WTC11 (cell line): ENCODE data around the gene CDK18. TPM values are rescaled to one million over a fixed set of nuclear protein-coding genes. Genes with fewer than 3 reads are reported as not detected.

ENCODE experiments used
- ATAC-seq: fragments of 200-7000 bp; cut with Tn5 transposase; 2 replicates; pipeline ENCODE4 v1.10.0; 2021; ENCODE audit warnings: mild to moderate bottlenecking, moderate library complexity
- CTCF ChIA-PET: fragments of 300-600 bp; sonication (Branson Sonifier 250); formaldehyde crosslinking; loops from one replicate; lab custom pipeline; 2021; ENCODE audit warnings: antibody characterized with exemption; lab: Charles Lee
- POLR2A ChIA-PET: fragments of 350-600 bp; sonication (Branson Sonifier 250); formaldehyde crosslinking; loops from one replicate; lab custom pipeline; 2021; ENCODE audit warnings: antibody characterized with exemption; lab: Charles Lee
- DNase-seq: peaks from one replicate; pipeline ENCODE4 v3.0.0; 2021; ENCODE audit warnings: low spot score
- H3K27ac Mint-ChIP-seq: 2 replicates; pipeline ENCODE4 v1.8.0; 2021; ENCODE audit warnings: mixed read lengths
- H3K27me3 Mint-ChIP-seq: 2 replicates; pipeline ENCODE4 v1.8.0; 2021; ENCODE audit warnings: low read depth, mild to moderate bottlenecking, moderate library complexity, mixed read lengths
- H3K36me3 Mint-ChIP-seq: 2 replicates; pipeline ENCODE4 v1.8.0; 2021; ENCODE audit warnings: mixed read lengths
- H3K4me1 Mint-ChIP-seq: 2 replicates; pipeline ENCODE4 v1.8.0; 2022; ENCODE audit warnings: mixed read lengths
- H3K4me3 Mint-ChIP-seq: 2 replicates; pipeline ENCODE4 v1.8.0; 2021; ENCODE audit warnings: mild to moderate bottlenecking, moderate library complexity, mixed read lengths
- H3K9me3 Mint-ChIP-seq: 2 replicates; pipeline ENCODE4 v1.8.0; 2021; ENCODE audit warnings: mixed read lengths
- AR ChIP-seq: fragments of 250-450 bp; sonication (Bioruptor Pico); IDR thresholded peaks from 2 replicates; pipeline ENCODE4 v1.9.0; 2021; ENCODE audit warnings: mild to moderate bottlenecking
- CREB1 ChIP-seq: sonication (generic); formaldehyde crosslinking; IDR thresholded peaks from 2 replicates; pipeline ENCODE4 v1.8.0; 2023; ENCODE audit warnings: mild to moderate bottlenecking, missing genetic modification reagents
- CREM ChIP-seq: sonication (generic); formaldehyde crosslinking; IDR thresholded peaks from 2 replicates; pipeline ENCODE4 v1.8.1; 2022; ENCODE audit warnings: mild to moderate bottlenecking, missing genetic modification reagents, moderate library complexity
- E2F4 ChIP-seq: sonication (generic); formaldehyde crosslinking; IDR thresholded peaks from 2 replicates; pipeline ENCODE4 v1.8.1; 2022; ENCODE audit warnings: low read depth, mild to moderate bottlenecking, moderate library complexity, missing genetic modification reagents, borderline replicate concordance
- E2F5 ChIP-seq: sonication (generic); formaldehyde crosslinking; IDR thresholded peaks from 2 replicates; pipeline ENCODE4 v1.8.1; 2022; ENCODE audit warnings: mild to moderate bottlenecking, moderate library complexity, missing genetic modification reagents
- MAX ChIP-seq: sonication (generic); formaldehyde crosslinking; IDR thresholded peaks from 2 replicates; pipeline ENCODE4 v1.8.0; 2022; ENCODE audit warnings: mild to moderate bottlenecking, missing genetic modification reagents
- MXD4 ChIP-seq: fragments of 250-450 bp; sonication (Bioruptor Pico); IDR thresholded peaks from 2 replicates; pipeline ENCODE4 v1.8.0; 2021; ENCODE audit warnings: mild to moderate bottlenecking, moderate library complexity, borderline replicate concordance
- NR3C1 ChIP-seq: sonication (generic); formaldehyde crosslinking; conservative IDR thresholded peaks from 2 replicates; pipeline ENCODE4 v1.8.1; 2023; ENCODE audit warnings: low read depth, mild to moderate bottlenecking, missing genetic modification reagents
- PRDM15 ChIP-seq: sonication (generic); formaldehyde crosslinking; IDR thresholded peaks from 2 replicates; pipeline ENCODE4 v1.8.0; 2022; ENCODE audit warnings: missing genetic modification reagents
- PRRX2 ChIP-seq: fragments of 250-450 bp; sonication (Bioruptor Pico); IDR thresholded peaks from 2 replicates; pipeline ENCODE4 v1.8.0; 2021; ENCODE audit warnings: mild to moderate bottlenecking
- SMAD4 ChIP-seq: sonication (generic); formaldehyde crosslinking; IDR thresholded peaks from 2 replicates; pipeline ENCODE4 v1.8.0; 2022; ENCODE audit warnings: mild to moderate bottlenecking, missing genetic modification reagents
- SOX15 ChIP-seq: fragments of 250-450 bp; sonication (Bioruptor Pico); IDR thresholded peaks from 2 replicates; pipeline ENCODE4 v1.9.0; 2021; ENCODE audit warnings: mild to moderate bottlenecking
- TEAD1 ChIP-seq: sonication (generic); formaldehyde crosslinking; IDR thresholded peaks from 2 replicates; pipeline ENCODE4 v1.8.0; 2022; ENCODE audit warnings: mild to moderate bottlenecking, missing genetic modification reagents
- ZNF138 ChIP-seq: sonication (generic); formaldehyde crosslinking; conservative IDR thresholded peaks from 2 replicates; pipeline ENCODE4 v1.8.1; 2022; ENCODE audit warnings: mild to moderate bottlenecking, moderate library complexity, missing genetic modification reagents
- ZNF396 ChIP-seq: fragments of 250-450 bp; sonication (Bioruptor Pico); IDR thresholded peaks from 2 replicates; pipeline ENCODE4 v1.8.0; 2021; ENCODE audit warnings: mild to moderate bottlenecking, moderate library complexity, borderline replicate concordance
- ZNF416 ChIP-seq: fragments of 250-450 bp; sonication (Bioruptor Pico); IDR thresholded peaks from 2 replicates; pipeline ENCODE4 v1.9.0; 2021; ENCODE audit warnings: mild to moderate bottlenecking, inconsistent platforms
- ZNF425 ChIP-seq: fragments of 250-450 bp; sonication (Bioruptor Pico); conservative IDR thresholded peaks from 2 replicates; pipeline ENCODE4 v1.9.0; 2021; ENCODE audit warnings: mild to moderate bottlenecking
- ZNF671 ChIP-seq: fragments of 250-450 bp; sonication (Bioruptor Pico); IDR thresholded peaks from 2 replicates; pipeline ENCODE4 v1.8.0; 2021; ENCODE audit warnings: mild to moderate bottlenecking
- total RNA-seq: library from RNA; stranded (reverse); gene quantifications from 3 replicates; pipeline ENCODE4 v1.2.3, GENCODE V29; 2021

Gene CDK18
- total RNA-seq, 1 experiment from 2014 or later: 71.9 TPM

GRCh38 chr1:205578780-205579571, 74.5 kb downstream of the CDK18 start:
- TF ChIP-seq ZNF396: no peak
- no peak for TF ChIP-seq SMAD4 (CRISPR knock-in tag)
- TF ChIP-seq ZNF425 (CRISPR knock-in tag): no peak
- no peak for TF ChIP-seq ZNF671
- TF ChIP-seq TEAD1: no peak
- TF ChIP-seq NR3C1: no peak
- no peak for TF ChIP-seq CREB1
- no peak for TF ChIP-seq ZNF138 (CRISPR knock-in tag)
- TF ChIP-seq PRDM15: no peak
- no peak for TF ChIP-seq PRRX2 (CRISPR knock-in tag)
- no peak for TF ChIP-seq ZNF416 (CRISPR knock-in tag)
- TF ChIP-seq MXD4 (CRISPR knock-in tag): no peak
- TF ChIP-seq SOX15 (CRISPR knock-in tag): no peak
- no peak for TF ChIP-seq MAX (CRISPR knock-in tag)
- no peak for TF ChIP-seq CREM (CRISPR knock-in tag)
- no peak for TF ChIP-seq AR
- no peak for TF ChIP-seq E2F5
- no peak for TF ChIP-seq E2F4 (CRISPR knock-in tag)
- H3K9me3 Mint-ChIP-seq: no peaks in the 10 kb centered on the region
- H3K27me3 Mint-ChIP-seq: peaks cover 11% of the 10 kb centered on the region; the same call in 1 of the 2 replicates
- CTCF ChIA-PET: interaction anchor here (0.6 to 3.6 kb wide), 10 partner anchors 10 to 94 kb away, joined by 4 to 36 read pairs (median 5); partner anchors contain the start of gene ELK4
- DNase-seq (no peak), ATAC-seq (no peak)
- no peaks in the 10 kb centered on the region for H3K36me3 Mint-ChIP-seq
- H3K27ac Mint-ChIP-seq: no peak overlapping the region
- POLR2A ChIA-PET: no interaction called here
- peaks cover 12% of the 10 kb centered on the region for H3K4me1 Mint-ChIP-seq
- H3K4me3 Mint-ChIP-seq: no peak overlapping the region
